RWPE2 (cell line): ENCODE data around the gene KCNG3.

ENCODE experiments used
- ATAC-seq: fragments of 200-7000 bp; cut with Tn5 transposase; 3 replicates; pipeline ENCODE4 v1.9.1; 2021; ENCODE audit warnings: low read depth
- DNase-seq: peaks from one replicate; pipeline ENCODE4 v3.0.0-alpha.2; 2020; ENCODE audit warnings: low spot score
- H3K27ac ChIP-seq: fragments of 450-650 bp; 2 replicates; pipeline ENCODE4 v1.5.1; 2017; ENCODE audit warnings: mild to moderate bottlenecking; ENCODE audit not compliant: poor library complexity, severe bottlenecking
- H3K27me3 ChIP-seq: fragments of 250-450 bp; sonication (Bioruptor Pico); 2 replicates; pipeline ENCODE4 v1.5.1; 2021; ENCODE audit warnings: mild to moderate bottlenecking, moderate library complexity; ENCODE audit not compliant: insufficient read depth, poor library complexity, severe bottlenecking
- H3K36me3 ChIP-seq: fragments of 250-450 bp; sonication (Bioruptor Pico); 2 replicates; pipeline ENCODE4 v1.5.1; 2020; ENCODE audit warnings: low read depth, mild to moderate bottlenecking, moderate library complexity
- H3K4me1 ChIP-seq: fragments of 250-450 bp; sonication (Bioruptor Pico); 2 replicates; pipeline ENCODE4 v1.5.1; 2021; ENCODE audit warnings: mild to moderate bottlenecking, moderate library complexity; ENCODE audit not compliant: insufficient read depth, poor library complexity, severe bottlenecking
- H3K4me3 ChIP-seq: fragments of 250-450 bp; sonication (Bioruptor Pico); 2 replicates; pipeline ENCODE4 v1.5.1; 2021; ENCODE audit warnings: mild to moderate bottlenecking, moderate library complexity; ENCODE audit not compliant: severe bottlenecking
- H3K9me3 ChIP-seq: fragments of 250-450 bp; sonication (Bioruptor Pico); 2 replicates; pipeline ENCODE4 v1.5.1; 2021; ENCODE audit warnings: mild to moderate bottlenecking, moderate library complexity; ENCODE audit not compliant: severe bottlenecking
- TF ChIP-seq, protein P1 (sequence below): fragments of 450-650 bp; IDR thresholded peaks from one replicate; pipeline ENCODE4 v1.5.1; 2017; ENCODE audit warnings: mild to moderate bottlenecking, moderate library complexity; ENCODE audit not compliant: poor library complexity, severe bottlenecking

Gene KCNG3

DNA sequence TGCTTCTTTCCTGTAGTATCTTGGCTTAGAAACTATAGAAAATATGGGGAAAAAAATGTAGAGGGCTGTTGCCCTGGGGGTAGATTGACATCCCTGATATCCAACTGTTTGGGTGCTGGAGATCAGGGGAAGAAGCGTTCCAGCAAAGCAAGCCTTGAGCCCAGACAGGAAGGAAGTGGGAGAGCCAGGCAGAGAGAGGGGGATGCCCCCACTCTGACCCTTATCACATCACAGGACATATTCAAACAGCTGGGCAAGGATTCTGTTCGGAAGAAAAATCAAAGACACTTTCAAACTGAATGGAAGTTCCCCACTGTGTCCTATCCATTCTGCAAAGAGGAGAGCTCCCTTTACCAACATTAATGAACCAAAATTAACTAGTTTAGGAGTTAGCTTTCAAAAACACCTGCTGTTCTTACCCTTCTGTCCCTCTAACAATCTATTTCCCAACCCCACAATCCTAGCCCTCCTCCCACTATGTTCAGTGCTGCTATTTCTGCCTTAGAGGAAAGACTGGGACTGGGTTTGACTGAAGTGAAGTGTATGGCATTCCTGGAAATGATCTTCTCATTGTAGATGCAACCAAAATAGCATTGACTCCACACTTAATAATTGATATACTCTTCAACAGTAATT lies 16.9 kb upstream of the KCNG3 start:
- Histone ChIP-seq H3K9me3 (no peaks in the 10 kb centered on the region), H3K27ac (no peak overlapping the region), H3K36me3 (no peaks in the 10 kb centered on the region), H3K4me3 (no peak overlapping the region), H3K27me3 (no peaks in the 10 kb centered on the region), H3K4me1 (no peaks in the 10 kb centered on the region)
- DNase-seq (no peak), ATAC-seq (no peak)
- TF ChIP-seq, protein P1, sequence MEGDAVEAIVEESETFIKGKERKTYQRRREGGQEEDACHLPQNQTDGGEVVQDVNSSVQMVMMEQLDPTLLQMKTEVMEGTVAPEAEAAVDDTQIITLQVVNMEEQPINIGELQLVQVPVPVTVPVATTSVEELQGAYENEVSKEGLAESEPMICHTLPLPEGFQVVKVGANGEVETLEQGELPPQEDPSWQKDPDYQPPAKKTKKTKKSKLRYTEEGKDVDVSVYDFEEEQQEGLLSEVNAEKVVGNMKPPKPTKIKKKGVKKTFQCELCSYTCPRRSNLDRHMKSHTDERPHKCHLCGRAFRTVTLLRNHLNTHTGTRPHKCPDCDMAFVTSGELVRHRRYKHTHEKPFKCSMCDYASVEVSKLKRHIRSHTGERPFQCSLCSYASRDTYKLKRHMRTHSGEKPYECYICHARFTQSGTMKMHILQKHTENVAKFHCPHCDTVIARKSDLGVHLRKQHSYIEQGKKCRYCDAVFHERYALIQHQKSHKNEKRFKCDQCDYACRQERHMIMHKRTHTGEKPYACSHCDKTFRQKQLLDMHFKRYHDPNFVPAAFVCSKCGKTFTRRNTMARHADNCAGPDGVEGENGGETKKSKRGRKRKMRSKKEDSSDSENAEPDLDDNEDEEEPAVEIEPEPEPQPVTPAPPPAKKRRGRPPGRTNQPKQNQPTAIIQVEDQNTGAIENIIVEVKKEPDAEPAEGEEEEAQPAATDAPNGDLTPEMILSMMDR = no peak

DNA sequence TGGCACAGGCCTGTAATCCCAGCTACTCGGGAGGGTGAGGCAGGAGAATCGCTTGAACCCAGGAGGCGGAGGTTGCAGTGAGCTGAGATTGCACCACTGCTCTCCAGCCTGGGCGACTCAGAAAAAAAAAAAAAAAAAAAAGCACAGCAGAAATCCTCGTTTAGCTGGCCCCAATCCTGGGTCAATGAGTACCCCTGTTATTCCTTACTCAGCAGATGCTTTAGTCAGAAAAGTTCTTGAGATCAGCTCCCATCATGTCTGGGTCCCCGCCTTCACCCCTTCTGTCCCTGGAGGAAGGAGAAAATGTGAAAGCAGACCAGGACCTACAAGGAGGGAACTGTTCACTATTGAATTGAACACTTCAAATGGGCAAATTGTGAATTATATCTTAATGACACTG lies 16.4 kb upstream of the KCNG3 start:
- no peaks in the 10 kb centered on the region for H3K36me3 ChIP-seq
- H3K27me3 ChIP-seq = no peaks in the 10 kb centered on the region
- H3K4me1 ChIP-seq = no peaks in the 10 kb centered on the region
- ATAC-seq (no peak), DNase-seq (no peak)
- TF ChIP-seq, protein P1 = no peak
- no peak overlapping the region for H3K27ac ChIP-seq
- no peak overlapping the region for H3K4me3 ChIP-seq
- H3K9me3 ChIP-seq = no peaks in the 10 kb centered on the region

DNA sequence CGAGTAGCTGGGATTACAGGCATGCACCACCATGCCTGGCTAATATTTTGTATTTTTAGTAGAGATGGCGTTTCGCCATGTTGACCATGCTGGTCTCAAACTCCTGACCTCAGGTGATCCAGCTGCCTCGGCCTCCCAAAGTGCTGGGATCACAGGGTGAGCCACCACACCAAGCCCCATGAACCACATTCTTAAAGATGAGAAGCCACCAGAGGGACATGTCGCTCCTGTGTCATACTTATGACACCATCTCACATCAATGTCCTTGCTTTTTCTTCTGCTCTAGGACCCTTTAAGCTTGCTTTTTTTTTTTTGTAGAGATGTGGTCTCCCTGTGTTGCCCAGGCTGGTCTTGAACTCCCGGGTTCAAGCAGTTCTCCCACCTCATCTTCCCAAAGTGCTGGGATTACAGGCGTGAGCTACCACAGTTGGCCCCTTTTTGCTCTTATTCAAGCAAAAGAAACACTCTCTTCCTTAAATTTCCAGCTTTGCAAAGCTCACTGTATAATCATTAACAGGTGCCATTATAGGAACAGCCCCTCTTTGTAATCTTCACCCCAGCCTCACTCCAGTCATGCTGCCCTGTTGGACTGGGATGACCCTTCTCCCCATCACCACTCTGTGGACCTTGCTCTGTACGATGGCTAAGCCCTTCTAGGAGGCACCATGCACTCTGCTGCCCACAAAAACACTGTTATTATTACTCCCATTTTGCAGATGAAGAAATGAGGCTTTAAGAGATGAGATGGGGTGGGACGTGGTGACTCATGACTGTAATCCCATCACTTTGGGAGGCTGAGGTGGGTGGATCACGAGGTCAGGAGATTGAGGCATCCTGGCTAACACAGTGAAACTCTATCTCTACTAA lies 10.8 kb upstream of the KCNG3 start:
- DNase-seq (no peak), ATAC-seq (no peak)
- Histone ChIP-seq H3K4me1 (no peaks in the 10 kb centered on the region), H3K27ac (no peak overlapping the region), H3K27me3 (no peaks in the 10 kb centered on the region), H3K36me3 (no peaks in the 10 kb centered on the region), H3K4me3 (no peak overlapping the region), H3K9me3 (no peaks in the 10 kb centered on the region)
- TF ChIP-seq, protein P1 = no peak

DNA sequence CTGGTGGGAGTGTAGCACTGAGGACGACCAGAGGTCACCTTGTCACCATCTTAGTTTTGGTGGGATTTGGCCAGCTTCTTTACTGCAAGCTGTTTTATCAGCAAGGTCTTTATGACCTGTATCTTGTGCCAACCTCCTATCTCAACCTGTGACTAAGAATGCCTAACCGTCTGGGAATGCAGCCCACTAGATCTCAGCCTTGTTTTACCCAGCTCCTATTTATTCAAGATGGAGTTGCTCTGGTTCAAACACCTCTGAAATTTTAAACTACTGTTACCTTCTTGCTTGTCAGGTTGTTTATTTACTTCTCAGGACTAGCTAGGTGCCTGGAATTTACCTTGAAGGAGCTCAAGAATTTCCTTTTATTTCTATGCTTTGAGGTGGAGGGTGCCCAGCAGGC lies 9.5 kb upstream of the KCNG3 start:
- Histone ChIP-seq H3K27ac (no peak overlapping the region), H3K9me3 (no peaks in the 10 kb centered on the region), H3K4me1 (no peaks in the 10 kb centered on the region), H3K27me3 (no peaks in the 10 kb centered on the region), H3K4me3 (no peak overlapping the region), H3K36me3 (no peaks in the 10 kb centered on the region)
- ATAC-seq = no peak
- DNase-seq = no peak
- TF ChIP-seq, protein P1 = no peak

DNA sequence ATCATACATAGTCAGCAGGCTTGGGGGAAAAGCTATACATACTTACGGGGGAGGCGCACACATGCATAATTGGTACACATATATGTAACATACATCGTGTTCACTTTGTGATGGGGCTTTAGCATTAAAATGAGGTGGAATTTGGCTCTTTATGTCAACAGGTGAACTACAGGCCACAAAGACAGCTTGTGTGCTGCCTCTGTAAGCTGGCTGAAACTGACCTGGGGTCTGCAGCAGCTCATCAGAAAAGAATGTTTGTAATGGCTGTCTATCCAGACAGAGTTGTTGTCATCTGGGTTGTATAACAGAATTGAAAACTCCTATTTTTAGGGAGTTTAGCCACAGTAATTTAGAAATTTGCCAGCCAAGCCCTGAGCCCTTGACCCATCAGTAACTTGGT lies 4.7 kb upstream of the KCNG3 start:
- H3K4me3 ChIP-seq = no peak overlapping the region
- no peaks in the 10 kb centered on the region for H3K9me3 ChIP-seq
- H3K36me3 ChIP-seq = no peaks in the 10 kb centered on the region
- peaks cover 19% of the 10 kb centered on the region for H3K27me3 ChIP-seq
- H3K4me1 ChIP-seq = no peaks in the 10 kb centered on the region
- no peak overlapping the region for H3K27ac ChIP-seq
- DNase-seq (no peak), ATAC-seq (no peak)
- TF ChIP-seq, protein P1 = no peak
